ENCODE data around the gene STX7. TPM values are rescaled to one million over a fixed set of nuclear protein-coding genes. Genes with fewer than 3 reads are reported as not detected.

Gene STX7
- total RNA-seq, 1 experiment from 2014 or later = 27.8 TPM

DNA sequence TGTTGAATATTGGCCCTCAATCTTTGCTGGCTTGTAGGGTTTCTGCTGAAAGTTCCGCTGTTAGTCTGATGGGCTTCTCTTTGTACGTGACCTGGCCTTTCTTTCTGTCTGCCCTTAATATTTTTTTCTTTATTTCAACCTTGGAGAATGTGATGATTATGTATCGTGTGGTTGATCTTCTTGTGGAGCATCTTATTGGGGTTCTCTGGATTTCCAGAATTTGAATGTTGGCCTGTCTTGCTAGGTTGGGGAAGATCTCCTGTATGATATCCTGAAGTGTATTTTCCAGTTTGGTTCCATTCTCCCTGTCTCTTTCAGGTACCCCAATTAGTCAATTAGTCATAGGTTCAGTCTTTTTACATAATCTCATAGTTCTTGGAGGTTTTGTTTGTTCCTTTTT is 89.1 kb downstream of the STX7 start:
- H3K9ac ChIP-seq (ENCODE audit: low read length) = no peak overlapping the region
- DNase-seq (ENCODE audit: low read depth, low spot score) (no peak), ATAC-seq (no peak)
- RAD21 ChIA-PET (ENCODE audit: low non-redundant PET in 1 of 2, low total read pairs in 2 of 2, uncharacterized antibody in 2 of 2, unreplicated experiment in 2 of 2) = interaction anchor here in 1 of 2 experiments (0.7 kb wide), 1 partner anchor 111 kb away, joined by 4 read pairs; no protein-coding TSS in a partner anchor
- BruUV-seq (replicated peaks) = no TSS peak
- no peaks in the 10 kb centered on the region for H3K9me2 ChIP-seq (ENCODE audit: insufficient read depth)
- H3K79me2 ChIP-seq (ENCODE audit: insufficient read depth, low read length) = no peaks in the 10 kb centered on the region
- no peak overlapping the region for H3K4me3 ChIP-seq (replicated peaks in 1 of 2; ENCODE audit: low read depth in 1 of 2, low read length in 2 of 2)
- H2AFZ ChIP-seq (ENCODE audit: low read depth, low read length, poor library complexity, severe bottlenecking) = no peak overlapping the region
- no peaks in the 10 kb centered on the region for H3K27me3 ChIP-seq (ENCODE audit: insufficient read depth, low read length)
- no peaks in the 10 kb centered on the region for H4K20me1 ChIP-seq (ENCODE audit: insufficient read depth)
- H3K36me3 ChIP-seq (ENCODE audit: control insufficient read depth in 1 of 2, insufficient read depth in 2 of 2, low read length in 2 of 2) = no peaks in the 10 kb centered on the region
- TF ChIP-seq SP1 (IDR thresholded peaks at IDR 0.05; ENCODE audit: low read depth) (no peak), SRF (IDR thresholded peaks at IDR 0.05; ENCODE audit: low read depth) (no peak), ELF1 (IDR thresholded peaks at IDR 0.05; ENCODE audit: borderline replicate concordance, low read depth) (no peak), ZNF274 (IDR thresholded peaks at IDR 0.05; ENCODE audit: low read depth, low read length) (no peak), ZFX (IDR thresholded peaks at IDR 0.05) (no peak), SIN3A (IDR thresholded peaks at IDR 0.05; ENCODE audit: low read depth) (no peak), POLR2A (IDR thresholded peaks at IDR 0.05; ENCODE audit: borderline replicate concordance, extremely low read depth, insufficient read depth, insufficient read length) (no peak), CEBPB (IDR thresholded peaks at IDR 0.05; ENCODE audit: low read depth) (no peak), FOSL1 (IDR thresholded peaks at IDR 0.05; ENCODE audit: low read depth) (no peak), POLR2AphosphoS5 (IDR thresholded peaks at IDR 0.05; ENCODE audit: low read depth, low read length) (no peak), CTCF (IDR thresholded peaks at IDR 0.05 in 2 of 3, conservative IDR thresholded peaks at IDR 0.05 in 1 of 3; ENCODE audit: borderline replicate concordance in 1 of 3, insufficient read depth in 1 of 3, low read depth in 2 of 3, low read length in 2 of 3) (no peak), EZH2 (IDR thresholded peaks at IDR 0.05) (no peak), EGR1 (IDR thresholded peaks at IDR 0.05; ENCODE audit: low read depth) (no peak), YY1 (IDR thresholded peaks at IDR 0.05; ENCODE audit: extremely low read depth, insufficient replicate concordance, low read depth, low read length) (no peak)
- TF ChIP-seq, protein P1, sequence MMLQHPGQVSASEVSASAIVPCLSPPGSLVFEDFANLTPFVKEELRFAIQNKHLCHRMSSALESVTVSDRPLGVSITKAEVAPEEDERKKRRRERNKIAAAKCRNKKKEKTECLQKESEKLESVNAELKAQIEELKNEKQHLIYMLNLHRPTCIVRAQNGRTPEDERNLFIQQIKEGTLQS (IDR thresholded peaks at IDR 0.05) = no peak
- TF ChIP-seq, protein P2, sequence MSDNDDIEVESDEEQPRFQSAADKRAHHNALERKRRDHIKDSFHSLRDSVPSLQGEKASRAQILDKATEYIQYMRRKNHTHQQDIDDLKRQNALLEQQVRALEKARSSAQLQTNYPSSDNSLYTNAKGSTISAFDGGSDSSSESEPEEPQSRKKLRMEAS (IDR thresholded peaks at IDR 0.05) = no peak
- POLR2A ChIA-PET = no interaction called here
- H3K4me1 ChIP-seq (ENCODE audit: control insufficient read depth in 1 of 2, insufficient read depth in 2 of 2, low read length in 2 of 2) = no peaks in the 10 kb centered on the region
- H3K4me2 ChIP-seq (ENCODE audit: low read length) = no peak overlapping the region
- intact Hi-C loops (cut with micrococcal nuclease) = no loop called here
- CTCF ChIA-PET = no interaction called here
- no peaks in the 10 kb centered on the region for H3K9me3 ChIP-seq (ENCODE audit: control insufficient read depth in 1 of 2, insufficient read depth in 1 of 2, low read depth in 1 of 2, low read length in 2 of 2)
- no peak overlapping the region for H3K27ac ChIP-seq (ENCODE audit: low read depth, low read length)
